ENCODE measurements around the gene CCSER2. TPM values are rescaled to one million over a fixed set of nuclear protein-coding genes. Genes with fewer than 3 reads are reported as not detected.
"Not testable (repeated sequence)": the region's sequence is repeated elsewhere in the genome, so short reads cannot be mapped to it uniquely, and the experiment has no call there.

CCSER2 gene
- polyA plus RNA-seq, 3 donors = 7.4 to 23.3 (median 14.3) TPM

DNA sequence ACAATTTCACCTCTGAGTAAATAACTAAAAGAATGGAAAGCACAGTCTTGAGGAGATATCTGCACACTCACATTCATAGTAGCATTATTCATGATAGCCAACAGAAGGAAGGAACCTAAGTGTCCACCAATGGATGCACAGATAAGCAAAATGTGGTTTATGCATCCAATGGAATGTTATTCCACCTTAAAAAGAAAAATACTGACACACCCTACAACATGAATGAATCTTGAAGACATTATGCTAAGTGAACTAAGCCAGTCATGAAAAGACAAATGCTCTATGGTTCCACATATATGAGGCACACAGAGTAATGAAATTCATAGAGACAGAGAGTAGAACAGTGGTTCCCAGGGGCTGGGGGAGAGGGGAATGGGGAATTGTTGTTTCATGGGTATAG is 6.5 kb upstream of the CCSER2 start:
- H3K4me1 ChIP-seq (ENCODE audit: control insufficient read depth in 1 of 2, insufficient read depth in 2 of 2, low read length in 2 of 2) = peaks cover 0 to 4% of the 10 kb centered on the region in 2 donors
- no peak overlapping the region for H3K9ac ChIP-seq (ENCODE audit: insufficient read depth, low read length, poor library complexity, severe bottlenecking)
- Mint-ChIP-seq H3K27me3 (ENCODE audit: low read depth in 3 of 3) (peaks cover 0 to 3% (median 0%) of the 10 kb centered on the region in 3 donors), H3K27ac (no peak overlapping the region), H3K9me3 (no peaks in the 10 kb centered on the region), H3K36me3 (no peaks in the 10 kb centered on the region), H3K4me1 (no peaks in the 10 kb centered on the region), H3K4me3 (no peak overlapping the region)
- TF ChIP-seq, protein P1, sequence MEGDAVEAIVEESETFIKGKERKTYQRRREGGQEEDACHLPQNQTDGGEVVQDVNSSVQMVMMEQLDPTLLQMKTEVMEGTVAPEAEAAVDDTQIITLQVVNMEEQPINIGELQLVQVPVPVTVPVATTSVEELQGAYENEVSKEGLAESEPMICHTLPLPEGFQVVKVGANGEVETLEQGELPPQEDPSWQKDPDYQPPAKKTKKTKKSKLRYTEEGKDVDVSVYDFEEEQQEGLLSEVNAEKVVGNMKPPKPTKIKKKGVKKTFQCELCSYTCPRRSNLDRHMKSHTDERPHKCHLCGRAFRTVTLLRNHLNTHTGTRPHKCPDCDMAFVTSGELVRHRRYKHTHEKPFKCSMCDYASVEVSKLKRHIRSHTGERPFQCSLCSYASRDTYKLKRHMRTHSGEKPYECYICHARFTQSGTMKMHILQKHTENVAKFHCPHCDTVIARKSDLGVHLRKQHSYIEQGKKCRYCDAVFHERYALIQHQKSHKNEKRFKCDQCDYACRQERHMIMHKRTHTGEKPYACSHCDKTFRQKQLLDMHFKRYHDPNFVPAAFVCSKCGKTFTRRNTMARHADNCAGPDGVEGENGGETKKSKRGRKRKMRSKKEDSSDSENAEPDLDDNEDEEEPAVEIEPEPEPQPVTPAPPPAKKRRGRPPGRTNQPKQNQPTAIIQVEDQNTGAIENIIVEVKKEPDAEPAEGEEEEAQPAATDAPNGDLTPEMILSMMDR (IDR thresholded peaks at IDR 0.05) = no peak
- no peak overlapping the region for H3K27ac ChIP-seq (ENCODE audit: low read depth in 1 of 2, low read length in 2 of 2)
- H4K20me1 ChIP-seq (ENCODE audit: insufficient read depth, low read length) = no peaks in the 10 kb centered on the region
- H3K27me3 ChIP-seq (ENCODE audit: control insufficient read depth in 2 of 2, insufficient read depth in 2 of 2, low read length in 2 of 2) = no peaks in the 10 kb centered on the region
- no peak overlapping the region for H3K4me3 ChIP-seq (replicated peaks in 1 of 3; ENCODE audit: low read depth in 2 of 3, low read length in 3 of 3)
- no peaks in the 10 kb centered on the region for H3K9me3 ChIP-seq (replicated peaks in 1 of 2; ENCODE audit: control insufficient read depth in 1 of 2, insufficient read depth in 1 of 2, low read length in 2 of 2)
- intact Hi-C loops (cut with micrococcal nuclease) = no loop called here
- no peaks in the 10 kb centered on the region for H3K79me2 ChIP-seq (ENCODE audit: insufficient read depth, low read length)
- H3K4me2 ChIP-seq (replicated peaks; ENCODE audit: extremely low read depth, low read length, poor library complexity, severe bottlenecking) = no peak overlapping the region
- H3K36me3 ChIP-seq (replicated peaks in 1 of 2; ENCODE audit: control insufficient read depth in 1 of 2, insufficient read depth in 2 of 2, low read length in 2 of 2) = no peaks in the 10 kb centered on the region
- no peak overlapping the region for H2AFZ ChIP-seq (ENCODE audit: insufficient read depth, low read depth, low read length, poor library complexity, severe bottlenecking)
- no peak for DNase-seq

DNA sequence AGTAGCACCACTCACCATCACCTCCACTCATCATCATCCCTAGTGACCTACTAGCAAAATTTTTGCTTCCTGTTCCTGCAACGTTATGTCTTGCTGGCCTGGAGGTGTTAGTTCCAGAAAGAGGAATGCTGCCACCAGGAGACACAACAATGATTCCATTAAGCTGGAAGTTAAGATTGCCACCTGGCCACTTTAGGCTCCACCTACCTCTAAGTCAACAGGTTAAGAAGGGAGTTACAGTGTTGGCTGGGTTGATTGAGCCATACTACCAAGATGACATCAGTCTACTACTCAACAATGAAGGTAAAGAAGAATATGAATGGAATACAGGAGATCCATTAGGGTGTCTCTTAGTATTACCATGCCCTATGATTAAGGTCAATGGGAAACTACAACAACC is 4.8 kb upstream of the CCSER2 start:
- H3K27ac ChIP-seq (ENCODE audit: low read depth in 1 of 2, low read length in 2 of 2); H3K36me3 Mint-ChIP-seq; H3K9ac ChIP-seq (ENCODE audit: insufficient read depth, low read length, poor library complexity, severe bottlenecking); H3K4me1 Mint-ChIP-seq; H3K79me2 ChIP-seq (ENCODE audit: insufficient read depth, low read length); H3K4me2 ChIP-seq (replicated peaks; ENCODE audit: extremely low read depth, low read length, poor library complexity, severe bottlenecking); H3K27ac Mint-ChIP-seq; H3K27me3 Mint-ChIP-seq (ENCODE audit: low read depth in 3 of 3); H4K20me1 ChIP-seq (ENCODE audit: insufficient read depth, low read length); H3K9me3 ChIP-seq (replicated peaks in 1 of 2; ENCODE audit: control insufficient read depth in 1 of 2, insufficient read depth in 1 of 2, low read length in 2 of 2); H3K4me3 Mint-ChIP-seq; intact Hi-C loops (cut with micrococcal nuclease); H3K9me3 Mint-ChIP-seq; H3K4me3 ChIP-seq (replicated peaks in 1 of 3; ENCODE audit: low read depth in 2 of 3, low read length in 3 of 3); H3K4me1 ChIP-seq (ENCODE audit: control insufficient read depth in 1 of 2, insufficient read depth in 2 of 2, low read length in 2 of 2); H2AFZ ChIP-seq (ENCODE audit: insufficient read depth, low read depth, low read length, poor library complexity, severe bottlenecking); H3K36me3 ChIP-seq (replicated peaks in 1 of 2; ENCODE audit: control insufficient read depth in 1 of 2, insufficient read depth in 2 of 2, low read length in 2 of 2); DNase-seq; H3K27me3 ChIP-seq (ENCODE audit: control insufficient read depth in 2 of 2, insufficient read depth in 2 of 2, low read length in 2 of 2): not testable (repeated sequence)
- 60% methylated on average over 1 of the region's 1 CpG for WGBS (ENCODE audit: insufficient coverage)

DNA sequence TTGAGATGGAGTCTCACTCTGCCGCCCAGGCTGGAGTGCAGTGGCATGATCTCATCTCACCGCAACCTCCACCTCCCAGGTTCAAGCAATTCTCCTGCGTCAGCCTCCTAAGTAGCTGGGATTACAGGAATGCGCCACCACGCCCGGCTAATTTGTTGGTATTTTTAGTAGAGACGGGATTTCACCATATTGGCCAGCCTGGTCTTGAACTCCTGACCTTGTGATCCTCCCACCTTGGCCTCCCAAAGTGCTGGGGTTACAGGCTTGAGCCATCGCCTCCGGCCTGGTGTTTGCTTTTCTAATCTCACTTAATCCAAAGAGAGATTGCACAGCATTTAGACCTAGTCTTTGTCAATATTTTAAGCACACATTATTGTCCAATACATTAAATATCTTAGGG is 1.4 kb upstream of the CCSER2 start:
- DNase-seq; H3K4me3 ChIP-seq (replicated peaks in 1 of 3; ENCODE audit: low read depth in 2 of 3, low read length in 3 of 3); H4K20me1 ChIP-seq (ENCODE audit: insufficient read depth, low read length); H3K4me3 Mint-ChIP-seq; H3K27me3 Mint-ChIP-seq (ENCODE audit: low read depth in 3 of 3); H3K4me2 ChIP-seq (replicated peaks; ENCODE audit: extremely low read depth, low read length, poor library complexity, severe bottlenecking); H2AFZ ChIP-seq (ENCODE audit: insufficient read depth, low read depth, low read length, poor library complexity, severe bottlenecking); H3K9me3 Mint-ChIP-seq; H3K9me3 ChIP-seq (replicated peaks in 1 of 2; ENCODE audit: control insufficient read depth in 1 of 2, insufficient read depth in 1 of 2, low read length in 2 of 2); H3K36me3 Mint-ChIP-seq; H3K27ac ChIP-seq (ENCODE audit: low read depth in 1 of 2, low read length in 2 of 2); H3K36me3 ChIP-seq (replicated peaks in 1 of 2; ENCODE audit: control insufficient read depth in 1 of 2, insufficient read depth in 2 of 2, low read length in 2 of 2); H3K27me3 ChIP-seq (ENCODE audit: control insufficient read depth in 2 of 2, insufficient read depth in 2 of 2, low read length in 2 of 2); intact Hi-C loops (cut with micrococcal nuclease); H3K9ac ChIP-seq (ENCODE audit: insufficient read depth, low read length, poor library complexity, severe bottlenecking): not testable (repeated sequence)
- H3K4me1 Mint-ChIP-seq = peaks cover 27% of the 10 kb centered on the region
- no CpG with 5 or more reads among the region's 9 CpGs for WGBS (ENCODE audit: insufficient coverage)
- H3K27ac Mint-ChIP-seq = peak overlapping the region in 2 of 7 donors; percentile 35 to 84
- H3K79me2 ChIP-seq (ENCODE audit: insufficient read depth, low read length) = peaks cover 25% of the 10 kb centered on the region
- peaks cover 13 to 21% of the 10 kb centered on the region in 2 donors for H3K4me1 ChIP-seq (ENCODE audit: control insufficient read depth in 1 of 2, insufficient read depth in 2 of 2, low read length in 2 of 2)

Measured in CD14-positive monocyte (primary cell).